Measurements from ENCODE around the gene KLK8.
"Not testable (repeated sequence)": the region's sequence is repeated elsewhere in the genome, so short reads cannot be mapped to it uniquely, and the experiment has no call there.

KLK8 gene

GRCh38 chr19:50983625-50984292, 17.6 kb downstream of the KLK8 start, which contains the start of gene KLK7:
TSS of gene KLK7 (minus strand) at chr19:50983917. CDS start at chr19:50982399, 1,518 bp downstream.
- DNase-seq (ENCODE audit: low read depth, low spot score): no peak

GRCh38 chr19:50982186-50982585, 19.2 kb downstream of the KLK8 start:
- DNase-seq (ENCODE audit: low read depth, low spot score): no peak

GRCh38 chr19:50981587-50982146, 19.7 kb downstream of the KLK8 start:
- DNase-seq (ENCODE audit: low read depth, low spot score): no peak

GRCh38 chr19:50980208-50980607, 21.2 kb downstream of the KLK8 start:
- DNase-seq (ENCODE audit: low read depth, low spot score): no peak

- no peak for DNase-seq (ENCODE audit: low read depth, low spot score)
Observed at GRCh38 chr19:50979758-50980157, 21.6 kb downstream of the KLK8 start.

GRCh38 chr19:50978772-50979390, 22.5 kb downstream of the KLK8 start:
- no peak for DNase-seq (ENCODE audit: low read depth, low spot score)

GRCh38 chr19:50977626-50978025, 23.8 kb downstream of the KLK8 start:
- DNase-seq (ENCODE audit: low read depth, low spot score): peak; percentile 36

- DNase-seq (ENCODE audit: low read depth, low spot score): peak; percentile 91
Observed at GRCh38 chr19:50975766-50976165, 25.6 kb downstream of the KLK8 start.

GRCh38 chr19:50974702-50975556, 26.5 kb downstream of the KLK8 start:
- no peak for DNase-seq (ENCODE audit: low read depth, low spot score)

- DNase-seq (ENCODE audit: low read depth, low spot score): no peak
Observed at GRCh38 chr19:50972795-50973376, 28.5 kb downstream of the KLK8 start.

GRCh38 chr19:50969810-50970209, 31.6 kb downstream of the KLK8 start:
- not testable (repeated sequence) for DNase-seq (ENCODE audit: low read depth, low spot score)

- DNase-seq (ENCODE audit: low read depth, low spot score): peak; percentile 22
Observed at GRCh38 chr19:50969413-50969760, 32.0 kb downstream of the KLK8 start, which contains the start of gene KLK6. TSS of gene KLK6 (minus strand) at chr19:50969591. CDS start at chr19:50968104, 1,487 bp downstream.

- no peak for DNase-seq (ENCODE audit: low read depth, low spot score)
Observed at GRCh38 chr19:50968716-50969412, 32.5 kb downstream of the KLK8 start.

- DNase-seq (ENCODE audit: low read depth, low spot score): peak; percentile 57
Observed at GRCh38 chr19:50967929-50968715, 33.3 kb downstream of the KLK8 start.

GRCh38 chr19:50964266-50964665, 37.1 kb downstream of the KLK8 start:
- no peak for DNase-seq (ENCODE audit: low read depth, low spot score)

- DNase-seq (ENCODE audit: low read depth, low spot score): no peak
Observed at GRCh38 chr19:50963381-50963780, 38.0 kb downstream of the KLK8 start.

- DNase-seq (ENCODE audit: low read depth, low spot score): no peak
Observed at GRCh38 chr19:50962245-50962644, 39.2 kb downstream of the KLK8 start.

GRCh38 chr19:50959731-50960500, 41.5 kb downstream of the KLK8 start:
- DNase-seq (ENCODE audit: low read depth, low spot score): no peak

GRCh38 chr19:50957587-50957986, 43.8 kb downstream of the KLK8 start:
- DNase-seq (ENCODE audit: low read depth, low spot score): no peak
